ENCODE data around the gene OXNAD1. TPM values are rescaled to one million over a fixed set of nuclear protein-coding genes. Genes with fewer than 3 reads are reported as not detected.
A peak's percentile ranks its signal among the peaks of the same experiment; 100 is the strongest.

OXNAD1 gene
- total and polyA plus RNA-seq, 10 of the 15 experiments (the other 5 are each of a cell fraction or from before 2014, with no cell fraction given), result 5.6 to 27.8 (median 16.2) TPM

DNA sequence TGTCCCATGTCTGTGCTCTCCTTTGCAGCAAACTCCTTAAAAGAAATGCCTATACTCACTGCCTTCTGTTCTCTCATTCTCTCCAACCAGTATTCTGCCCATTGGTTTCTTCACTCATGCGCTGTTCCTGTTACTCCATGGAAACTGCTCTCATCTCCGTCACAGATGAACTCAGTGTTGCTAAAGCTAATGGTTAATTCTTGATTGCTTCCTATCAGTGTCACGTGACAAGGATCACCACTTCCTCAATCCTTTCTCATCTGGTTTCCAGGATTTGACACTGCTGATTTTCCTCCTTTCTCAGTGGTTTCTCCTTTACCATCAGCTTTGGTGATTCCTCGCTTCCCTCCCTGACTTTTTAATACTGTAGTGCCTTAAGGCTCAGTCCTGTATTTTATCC is 2.8 kb upstream of the OXNAD1 start:
- Histone ChIP-seq H3K36me3 (ENCODE audit: control insufficient read depth in 2 of 2, insufficient read depth in 2 of 2, low read length in 1 of 2) (peaks cover 0 to 2% of the 10 kb centered on the region in 2 experiments; a peak in 2 of 4 replicates), H3K4me3 (no peak overlapping the region), H3K27ac (ENCODE audit: control insufficient read depth, insufficient read depth) (no peak overlapping the region), H3K9me3 (replicated peaks; ENCODE audit: control insufficient read depth, insufficient read depth, low read length) (no peaks in the 10 kb centered on the region), H4K20me1 (ENCODE audit: control insufficient read depth, insufficient read depth) (no peaks in the 10 kb centered on the region), H3K4me2 (ENCODE audit: control insufficient read depth, insufficient read depth) (no peak overlapping the region), H3K79me2 (ENCODE audit: control insufficient read depth, insufficient read depth, low read length) (peaks cover 39% of the 10 kb centered on the region), H3K9ac (ENCODE audit: control insufficient read depth, insufficient read depth, low read length) (no peak overlapping the region), H2AFZ (ENCODE audit: control insufficient read depth, low read depth, low read length) (no peak overlapping the region), H3K27me3 (replicated peaks in 1 of 2; ENCODE audit: control insufficient read depth in 2 of 2, insufficient read depth in 2 of 2, low read length in 1 of 2) (no peaks in the 10 kb centered on the region), H3K4me1 (ENCODE audit: control insufficient read depth, insufficient read depth, low read length) (peaks cover 3% of the 10 kb centered on the region)
- no TSS peak for BruUV-seq (replicated peaks)
- ChIA-PET RAD21 (ENCODE audit: unreplicated experiment) (no interaction called here), SMC1A (ENCODE audit: uncharacterized antibody, unreplicated experiment) (no interaction called here), CTCF (no interaction called here), POLR2A (no interaction called here)
- WGBS (ENCODE audit: insufficient coverage, insufficient replicate concordance, low lambda C conversion rate, missing lambda C conversion rate), result 79% methylated on average over 4 of the region's 4 CpGs
- intact Hi-C loops (cut with micrococcal nuclease; ENCODE audit: unreplicated experiment), result loop anchor here (10.0 kb wide), 1 partner anchor 973 kb away; no protein-coding TSS in a partner anchor
- DNase-seq (ENCODE audit: low read depth, low spot score), result no peak
- in situ Hi-C loops (cut with MboI), result no loop called here
- FAIRE-seq, result no peak
- ATAC-seq, result no peak
- no peak for TF ChIP-seq POLR2A (IDR thresholded peaks at IDR 0.05; ENCODE audit: low read depth, low read length)
- TF ChIP-seq, protein P1, sequence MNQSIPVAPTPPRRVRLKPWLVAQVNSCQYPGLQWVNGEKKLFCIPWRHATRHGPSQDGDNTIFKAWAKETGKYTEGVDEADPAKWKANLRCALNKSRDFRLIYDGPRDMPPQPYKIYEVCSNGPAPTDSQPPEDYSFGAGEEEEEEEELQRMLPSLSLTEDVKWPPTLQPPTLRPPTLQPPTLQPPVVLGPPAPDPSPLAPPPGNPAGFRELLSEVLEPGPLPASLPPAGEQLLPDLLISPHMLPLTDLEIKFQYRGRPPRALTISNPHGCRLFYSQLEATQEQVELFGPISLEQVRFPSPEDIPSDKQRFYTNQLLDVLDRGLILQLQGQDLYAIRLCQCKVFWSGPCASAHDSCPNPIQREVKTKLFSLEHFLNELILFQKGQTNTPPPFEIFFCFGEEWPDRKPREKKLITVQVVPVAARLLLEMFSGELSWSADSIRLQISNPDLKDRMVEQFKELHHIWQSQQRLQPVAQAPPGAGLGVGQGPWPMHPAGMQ (IDR thresholded peaks at IDR 0.05; ENCODE audit: borderline replicate concordance), result no peak

DNA sequence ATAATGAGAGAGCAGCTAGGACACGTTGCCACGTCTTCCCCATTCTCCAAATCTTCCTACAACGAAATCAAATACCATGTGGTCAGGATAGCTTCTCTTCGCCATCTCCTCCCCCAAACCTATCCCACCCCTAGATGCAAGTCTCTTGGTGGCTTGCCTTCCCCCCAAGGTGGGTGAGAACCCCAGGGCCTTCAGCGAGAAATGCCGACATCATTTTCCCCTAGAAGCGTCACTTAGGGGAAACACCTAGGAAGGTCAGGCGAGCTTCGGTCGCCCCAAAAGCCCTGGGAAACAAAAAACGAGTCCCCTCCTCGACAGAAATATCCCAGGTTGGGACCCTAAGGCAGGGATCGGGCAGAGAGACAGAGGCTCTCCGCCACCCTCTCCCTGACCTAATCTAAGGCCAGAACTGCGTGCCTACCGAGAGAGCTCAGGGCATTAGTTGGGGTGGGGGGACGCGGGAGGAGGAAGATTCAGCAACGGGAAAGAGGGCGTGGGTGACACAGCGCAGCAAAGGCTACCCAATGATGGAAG is 771 bp upstream of the OXNAD1 start:
- ChIA-PET RAD21 (ENCODE audit: unreplicated experiment) (interaction anchor here (0.5 to 2.1 kb wide), 15 partner anchors 9 to 874 kb away, joined by 3 to 12 read pairs (median 4); no protein-coding TSS in a partner anchor), CTCF (interaction anchor here (0.6 to 9.7 kb wide), 13 partner anchors 9 to 447 kb away, joined by 3 to 93 read pairs (median 4); no protein-coding TSS in a partner anchor), POLR2A (interaction anchor here (0.5 to 2.3 kb wide), 7 partner anchors 9 to 467 kb away, joined by 3 to 15 read pairs (median 3); no protein-coding TSS in a partner anchor), SMC1A (ENCODE audit: uncharacterized antibody, unreplicated experiment) (interaction anchor here (0.8 to 6.4 kb wide), 13 partner anchors 11 to 1483 kb away, joined by 3 to 63 read pairs (median 4); no protein-coding TSS in a partner anchor)
- Histone ChIP-seq H3K36me3 (ENCODE audit: control insufficient read depth in 2 of 2, insufficient read depth in 2 of 2, low read length in 1 of 2) (peaks cover 0 to 2% of the 10 kb centered on the region in 2 experiments; a peak in 2 of 4 replicates), H3K4me3 (peak overlapping the region; percentile 91), H3K4me2 (ENCODE audit: control insufficient read depth, insufficient read depth) (peak overlapping the region; percentile 99), H4K20me1 (ENCODE audit: control insufficient read depth, insufficient read depth) (no peaks in the 10 kb centered on the region), H3K27me3 (replicated peaks in 1 of 2; ENCODE audit: control insufficient read depth in 2 of 2, insufficient read depth in 2 of 2, low read length in 1 of 2) (no peaks in the 10 kb centered on the region), H3K4me1 (ENCODE audit: control insufficient read depth, insufficient read depth, low read length) (peaks cover 3% of the 10 kb centered on the region), H2AFZ (ENCODE audit: control insufficient read depth, low read depth, low read length) (peak overlapping the region; percentile 98), H3K9me3 (replicated peaks; ENCODE audit: control insufficient read depth, insufficient read depth, low read length) (no peaks in the 10 kb centered on the region), H3K79me2 (ENCODE audit: control insufficient read depth, insufficient read depth, low read length) (peaks cover 47% of the 10 kb centered on the region), H3K27ac (ENCODE audit: control insufficient read depth, insufficient read depth) (peak overlapping the region; percentile 62), H3K9ac (ENCODE audit: control insufficient read depth, insufficient read depth, low read length) (peak overlapping the region; percentile 74)
- TSS peak; percentile 78 for BruUV-seq (replicated peaks)
- intact Hi-C loops (cut with micrococcal nuclease; ENCODE audit: unreplicated experiment) (loop anchor here (2.0 to 10.0 kb wide), 2 partner anchors 247 to 971 kb away; no protein-coding TSS in a partner anchor), in situ Hi-C loops (cut with MboI) (no loop called here)
- no peak for DNase-seq (ENCODE audit: low read depth, low spot score)
- no peak for ATAC-seq
- no peak for FAIRE-seq
- WGBS (ENCODE audit: insufficient coverage, insufficient replicate concordance, low lambda C conversion rate, missing lambda C conversion rate), result under 1% methylated on average over 21 of the region's 21 CpGs
- no peak for TF ChIP-seq EZH2 (IDR thresholded peaks at IDR 0.05; ENCODE audit: borderline replicate concordance, control insufficient read depth, low read depth, low read length)
- no peak for TF ChIP-seq RAD51 (IDR thresholded peaks at IDR 0.05)
- TF ChIP-seq PML (IDR thresholded peaks at IDR 0.05; ENCODE audit: low read length), result peak; percentile 18; the same call in 1 of the 2 replicates
- 0 out of 2 replicates have a peak, but pooled peaks have one; percentile 29 for TF ChIP-seq LARP7 (IDR thresholded peaks at IDR 0.05)
- no peak for TF ChIP-seq YBX1 (IDR thresholded peaks at IDR 0.05)
- 0 out of 2 replicates have a peak, but pooled peaks have one; percentile 35 for TF ChIP-seq ESRRA (IDR thresholded peaks at IDR 0.05; ENCODE audit: low read length)
- no peak for TF ChIP-seq BMI1 (IDR thresholded peaks at IDR 0.05; ENCODE audit: borderline replicate concordance)
- peak in 1 of 2 experiments; percentile 33; a peak in 1 of 3 replicates for TF ChIP-seq EGR1 (IDR thresholded peaks at IDR 0.05; ENCODE audit: borderline replicate concordance in 1 of 2, low read depth in 2 of 2, low read length in 2 of 2)
- TF ChIP-seq, protein P1 (IDR thresholded peaks at IDR 0.05; ENCODE audit: borderline replicate concordance), result no peak
